Left forelimb (tissue), 1 donor: ENCODE results near the gene RGR.
"Not testable (repeated sequence)": the region's sequence is repeated elsewhere in the genome, so short reads cannot be mapped to it uniquely, and the experiment has no call there.

Source experiments
- DNase-seq: peaks from one replicate; pipeline ENCODE4 v3.0.0-alpha.2; 2018; ENCODE audit warnings: low spot score

The RGR gene

GRCh38 chr10:84258034-84258695, 13.3 kb downstream of the RGR start:
- no peak for DNase-seq

- no peak for DNase-seq
These were observed 16.5 kb downstream of the RGR start for GRCh38 chr10:84261236-84261915.

GRCh38 chr10:84262190-84262956, 17.5 kb downstream of the RGR start:
- no peak for DNase-seq

- no peak for DNase-seq
These were observed 18.9 kb downstream of the RGR start for GRCh38 chr10:84263716-84264115.

- DNase-seq = peak; percentile 74
These were observed 19.8 kb downstream of the RGR start for GRCh38 chr10:84264611-84265141.

GRCh38 chr10:84265418-84265817, 20.6 kb downstream of the RGR start:
- no peak for DNase-seq

- no peak for DNase-seq
These were observed 22.8 kb downstream of the RGR start for GRCh38 chr10:84267503-84268126.

GRCh38 chr10:84269162-84269561, 24.3 kb downstream of the RGR start:
- no peak for DNase-seq

GRCh38 chr10:84269773-84270172, 24.9 kb downstream of the RGR start:
- no peak for DNase-seq

- DNase-seq = no peak
These were observed 25.9 kb downstream of the RGR start for GRCh38 chr10:84270708-84271107.

- DNase-seq = not testable (repeated sequence)
These were observed 35.1 kb downstream of the RGR start for GRCh38 chr10:84279876-84280475.

- DNase-seq = no peak
These were observed 41.8 kb downstream of the RGR start for GRCh38 chr10:84286695-84287094.

GRCh38 chr10:84288151-84288550, 43.3 kb downstream of the RGR start:
- no peak for DNase-seq

- no peak for DNase-seq
These were observed 44.8 kb downstream of the RGR start for GRCh38 chr10:84289521-84290200.

- DNase-seq = no peak
These were observed 45.4 kb downstream of the RGR start for GRCh38 chr10:84290235-84290634.

- DNase-seq = no peak
These were observed 46.5 kb downstream of the RGR start for GRCh38 chr10:84291384-84291783.

- no peak for DNase-seq
These were observed 47.6 kb downstream of the RGR start for GRCh38 chr10:84292502-84292901.

GRCh38 chr10:84293171-84293570, 48.3 kb downstream of the RGR start:
- DNase-seq = no peak

GRCh38 chr10:84293574-84294016, 48.7 kb downstream of the RGR start:
- DNase-seq = no peak

- DNase-seq = no peak
These were observed 50.1 kb downstream of the RGR start for GRCh38 chr10:84294766-84295447.
